HG03457 (cell line): ENCODE results near the gene CCL25.

Source experiments
- ATAC-seq: cut with Tn5 transposase; IDR thresholded peaks from one replicate; pipeline ENCODE4 v1.9.1; 2021; ENCODE audit warnings: moderate number of reproducible peaks; ENCODE audit not compliant: unreplicated experiment

Gene CCL25

GRCh38 chr19:8109455-8109854, 56.9 kb downstream of the CCL25 start:
- no peak for ATAC-seq

DNA sequence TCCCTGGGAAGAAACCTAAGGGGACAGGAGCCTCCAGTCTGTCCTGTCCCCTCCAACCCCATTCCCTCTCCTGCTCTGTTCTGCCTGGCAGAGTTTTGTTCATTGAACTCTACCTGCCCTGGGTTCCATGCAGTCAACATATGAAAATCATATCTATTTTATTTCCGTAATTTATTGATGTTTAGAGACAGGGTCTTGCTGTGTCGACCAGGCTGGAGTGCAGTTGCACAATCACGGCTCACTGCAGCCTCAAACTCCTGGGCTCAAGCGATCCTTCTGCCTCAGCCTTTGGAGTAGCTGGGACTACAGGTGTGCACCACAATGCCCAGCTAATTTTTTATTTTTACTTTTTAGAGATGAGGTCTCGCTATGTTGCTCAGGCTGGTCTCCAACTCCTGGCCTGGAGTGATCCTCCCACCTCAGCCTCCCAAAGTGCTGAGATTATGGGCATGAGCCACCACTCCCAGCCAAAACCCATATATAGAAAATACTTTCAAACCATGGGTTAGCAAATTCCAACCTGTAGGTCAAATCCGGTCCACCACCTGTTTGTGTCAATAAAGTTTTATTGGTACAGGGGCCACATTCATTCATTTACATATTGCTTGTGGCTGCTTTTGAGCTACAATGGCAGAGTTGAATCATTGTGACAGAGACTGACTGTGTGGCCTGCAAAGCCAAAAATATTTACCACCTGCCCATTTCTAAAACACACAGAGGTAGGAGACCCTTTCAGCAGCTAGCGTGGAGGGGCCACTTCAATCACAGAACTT, 57.5 kb downstream of the CCL25 start:
- ATAC-seq = no peak

DNA sequence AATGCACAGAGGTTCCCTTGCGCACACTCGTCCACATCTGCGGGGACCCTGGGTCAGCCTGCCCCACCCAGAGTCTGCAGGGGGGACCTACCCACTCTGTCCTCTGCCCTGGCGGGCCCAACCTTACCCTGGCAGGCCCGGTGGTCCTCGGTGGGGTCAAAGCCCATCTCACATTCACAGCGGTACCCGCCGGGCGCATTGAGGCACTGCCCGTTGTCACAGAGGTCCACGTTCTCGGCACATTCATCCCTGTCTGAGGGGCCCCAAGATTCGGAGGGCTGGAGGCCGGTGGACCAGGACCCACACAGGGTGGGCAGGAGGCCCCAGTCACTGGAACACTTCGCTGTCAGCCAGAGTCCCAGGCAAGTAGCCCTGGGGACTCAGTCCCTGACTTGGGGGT, 58.4 kb downstream of the CCL25 start:
- ATAC-seq = no peak

DNA sequence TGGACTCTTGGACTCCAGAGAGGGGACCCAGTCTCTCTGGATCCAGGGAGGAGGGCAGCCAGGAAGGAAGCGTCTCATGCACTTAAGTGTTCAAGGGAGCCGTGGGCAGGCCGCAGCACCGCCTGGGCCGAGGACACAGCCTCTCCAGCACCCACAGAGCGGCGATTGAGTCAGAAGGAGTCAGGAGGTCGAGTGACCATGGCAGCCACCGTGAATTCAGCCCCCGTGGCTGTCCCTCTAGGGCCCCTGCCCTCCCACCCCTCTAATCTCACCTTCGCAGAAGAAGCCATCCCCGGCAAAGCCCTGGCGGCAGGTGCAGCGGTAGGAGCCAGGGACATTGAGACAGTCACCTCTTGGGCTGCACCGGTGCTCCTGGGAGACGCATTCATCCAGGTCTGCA, 58.8 kb downstream of the CCL25 start:
- no peak for ATAC-seq
